Duodenal mucosa (tissue), 2 donors: ENCODE data around the gene ATF7.

ENCODE experiments used
- H3K27ac ChIP-seq: one replicate; pipeline ENCODE4 v1.7.0; 2013; ENCODE audit warnings: low read depth, low read length
- H3K27me3 ChIP-seq, 2 donors: one replicate each; pipeline ENCODE4 v1.7.0; 2013; ENCODE audit warnings: low read length in 2 of 2, control low read depth in 1 of 2; ENCODE audit not compliant: insufficient read depth in 2 of 2, control insufficient read depth in 1 of 2
- H3K36me3 ChIP-seq, 2 donors: one replicate each; pipeline ENCODE4 v1.7.0; 2013; ENCODE audit warnings: low read length in 2 of 2, control low read depth in 1 of 2; ENCODE audit not compliant: insufficient read depth in 2 of 2, control insufficient read depth in 1 of 2
- H3K4me1 ChIP-seq, 2 donors: one replicate each; pipeline ENCODE4 v1.7.0; 2013; ENCODE audit warnings: low read length in 2 of 2, control low read depth in 1 of 2; ENCODE audit not compliant: insufficient read depth in 2 of 2, control insufficient read depth in 1 of 2
- H3K4me3 ChIP-seq, 2 donors: one replicate each; pipeline ENCODE4 v1.7.0; 2013; ENCODE audit warnings: low read length in 2 of 2, low read depth in 1 of 2
- H3K9ac ChIP-seq, 2 donors: one replicate each; pipeline ENCODE4 v1.7.0; 2013; ENCODE audit warnings: low read length in 2 of 2, low read depth in 1 of 2
- H3K9me3 ChIP-seq, 2 donors: one replicate each; pipeline ENCODE4 v1.7.0; 2013; ENCODE audit warnings: low read length in 2 of 2, control low read depth in 1 of 2; ENCODE audit not compliant: control insufficient read depth in 1 of 2

The ATF7 gene

DNA sequence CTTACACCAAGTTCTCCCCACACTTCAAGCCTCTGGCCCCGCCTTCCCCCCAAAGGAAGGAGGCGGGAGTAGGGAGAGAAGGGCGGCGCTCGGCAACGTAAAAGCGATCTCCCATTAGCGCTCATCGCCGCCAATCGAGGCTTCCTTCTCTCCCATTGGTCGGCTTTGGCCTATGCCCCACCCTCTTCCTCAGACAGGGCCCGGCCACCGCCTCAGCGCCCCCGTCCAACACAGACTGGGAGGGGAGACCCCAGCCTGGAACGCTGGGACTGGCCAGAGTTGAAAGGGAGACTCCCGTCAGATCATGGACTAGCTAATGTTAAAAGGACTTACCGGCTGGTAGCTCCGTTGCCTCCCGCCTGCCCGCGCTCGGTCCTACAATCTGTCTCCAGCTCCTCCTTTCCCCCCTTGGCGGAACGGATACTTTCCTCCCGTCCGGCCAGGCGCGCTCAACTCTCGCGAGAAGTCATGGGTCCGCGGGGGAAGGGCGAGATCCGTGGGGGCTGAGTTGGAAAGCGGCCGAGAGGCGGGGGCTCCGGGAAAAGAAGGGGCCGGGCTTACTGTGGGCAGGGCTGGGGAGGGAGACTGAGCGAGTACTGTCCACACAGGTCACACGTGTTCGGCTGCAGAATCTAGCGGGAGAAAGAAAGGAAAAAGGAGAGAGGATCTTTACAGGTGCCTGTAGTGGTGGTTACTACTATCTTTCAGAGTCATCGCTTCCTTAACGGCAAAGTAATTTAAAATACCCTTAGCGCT lies at the start of gene ATF7:
Gene ATF7 (minus strand): TSS at position 437 of the 756 bp plus-strand sequence. CDS start 25,382 bp downstream, outside the sequence.
- H3K27me3 ChIP-seq: no peaks in the 10 kb centered on the region

DNA sequence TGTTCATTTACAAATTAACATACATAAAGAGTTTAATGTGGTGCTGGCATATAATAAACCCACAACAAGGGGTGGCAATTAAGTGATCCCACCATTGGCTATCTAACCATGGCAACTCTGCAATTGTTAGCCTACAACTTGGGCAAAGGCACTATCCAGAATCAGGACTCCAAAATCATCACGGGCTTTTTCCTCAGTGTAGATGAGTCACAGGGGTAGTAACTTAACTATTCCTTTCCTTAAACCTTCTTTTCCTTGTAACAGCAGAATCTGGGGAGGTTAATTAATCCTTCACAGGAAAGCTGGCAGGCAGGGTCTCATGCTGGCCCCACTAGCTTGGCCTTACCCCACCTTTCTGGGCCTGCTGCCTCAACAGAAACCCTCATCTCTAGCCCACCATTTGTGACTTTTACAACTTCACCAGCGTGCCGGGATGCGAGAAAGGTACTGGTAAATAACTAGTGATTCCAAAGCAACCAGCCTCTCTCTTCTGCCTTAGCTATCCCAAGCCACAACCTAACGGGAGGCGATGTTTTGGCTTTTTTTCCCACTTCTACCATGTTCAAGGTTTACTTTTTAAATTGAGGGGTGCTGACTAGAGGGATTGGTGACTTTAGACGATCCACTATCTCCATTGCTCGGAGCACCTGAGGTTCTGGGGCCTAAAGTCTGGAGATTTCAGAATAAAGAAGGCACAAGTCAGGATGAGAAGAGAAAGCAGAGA lies 49.0 kb upstream of the ATF7 start:
- peak overlapping the region; percentile 91 for H3K27ac ChIP-seq
- H3K4me3 ChIP-seq: peak overlapping the region; percentile 90 to 98
- no peaks in the 10 kb centered on the region for H3K9me3 ChIP-seq
- H3K27me3 ChIP-seq: peaks cover 3 to 20% of the 10 kb centered on the region in 2 donors
- H3K36me3 ChIP-seq: peaks cover 20 to 28% of the 10 kb centered on the region in 2 donors
- H3K4me1 ChIP-seq: peaks cover 15 to 20% of the 10 kb centered on the region in 2 donors
- peak overlapping the region; percentile 84 to 85 for H3K9ac ChIP-seq

More for the DNA sequence above, at the start of gene ATF7:
- Histone ChIP-seq H3K27ac (peak within 1 kb of the TSS; percentile 91), H3K9me3 (no peaks in the 10 kb centered on the region), H3K4me1 (peaks cover 22 to 33% of the 10 kb centered on the region in 2 donors), H3K36me3 (no peaks in the 10 kb centered on the region), H3K9ac (peak within 1 kb of the TSS; percentile 84 to 97), H3K4me3 (peak within 1 kb of the TSS; percentile 91 to 98)

DNA sequence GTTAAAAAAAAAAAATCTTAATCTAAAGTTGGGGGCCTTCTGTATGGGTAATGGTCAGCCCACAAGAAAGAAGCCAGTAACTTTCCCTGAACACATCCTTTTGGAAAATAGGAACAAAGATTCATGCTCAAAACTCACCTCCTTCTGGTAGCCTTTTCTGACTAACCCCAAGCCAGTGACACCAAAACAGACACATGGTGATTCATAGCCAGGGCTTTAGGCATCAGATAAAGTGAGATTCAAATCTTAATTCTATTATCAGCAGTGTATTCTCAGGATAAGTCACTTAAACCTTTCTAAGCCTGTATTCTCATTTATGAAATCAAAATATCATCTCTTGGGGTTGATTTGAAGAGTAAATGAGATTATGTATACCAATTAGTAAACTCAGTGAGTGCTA lies 44.8 kb upstream of the ATF7 start:
- Histone ChIP-seq H3K4me3 (no peak overlapping the region), H3K27ac (no peak overlapping the region), H3K36me3 (peaks cover 38 to 58% of the 10 kb centered on the region in 2 donors), H3K9ac (no peak overlapping the region), H3K27me3 (no peaks in the 10 kb centered on the region), H3K9me3 (no peaks in the 10 kb centered on the region), H3K4me1 (peaks cover 9 to 14% of the 10 kb centered on the region in 2 donors)

GRCh38 chr12:53670308-53670707 lies 44.1 kb upstream of the ATF7 start:
- no peak overlapping the region for H3K4me3 ChIP-seq
- peaks cover 6 to 12% of the 10 kb centered on the region in 2 donors for H3K4me1 ChIP-seq
- H3K36me3 ChIP-seq: peaks cover 43 to 65% of the 10 kb centered on the region in 2 donors
- H3K27ac ChIP-seq: no peak overlapping the region
- no peaks in the 10 kb centered on the region for H3K9me3 ChIP-seq
- H3K9ac ChIP-seq: no peak overlapping the region
- H3K27me3 ChIP-seq: no peaks in the 10 kb centered on the region

DNA sequence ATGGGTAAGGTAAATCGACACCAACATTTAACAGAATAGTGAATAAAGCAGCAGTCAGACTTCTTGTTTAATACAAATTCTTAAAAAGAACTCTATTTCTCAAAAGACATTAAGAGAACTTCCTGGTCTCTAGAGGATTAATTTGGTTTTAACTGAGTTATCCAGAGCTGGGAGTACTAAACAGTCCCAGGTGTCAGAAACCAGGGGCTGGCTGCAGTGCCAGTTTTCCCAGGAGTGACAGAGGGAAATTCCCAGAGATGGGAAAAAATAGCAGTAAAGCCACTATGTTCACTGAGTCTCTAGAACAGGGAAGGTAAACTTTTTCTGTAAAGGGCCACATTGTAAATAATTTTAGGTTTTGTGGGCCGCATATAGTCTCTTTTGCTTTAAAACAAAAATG lies 40.9 kb upstream of the ATF7 start:
- no peaks in the 10 kb centered on the region for H3K9me3 ChIP-seq
- no peaks in the 10 kb centered on the region for H3K4me1 ChIP-seq
- H3K36me3 ChIP-seq: peaks cover 35 to 71% of the 10 kb centered on the region in 2 donors
- H3K9ac ChIP-seq: no peak overlapping the region
- no peak overlapping the region for H3K4me3 ChIP-seq
- H3K27ac ChIP-seq: no peak overlapping the region
- no peaks in the 10 kb centered on the region for H3K27me3 ChIP-seq

DNA sequence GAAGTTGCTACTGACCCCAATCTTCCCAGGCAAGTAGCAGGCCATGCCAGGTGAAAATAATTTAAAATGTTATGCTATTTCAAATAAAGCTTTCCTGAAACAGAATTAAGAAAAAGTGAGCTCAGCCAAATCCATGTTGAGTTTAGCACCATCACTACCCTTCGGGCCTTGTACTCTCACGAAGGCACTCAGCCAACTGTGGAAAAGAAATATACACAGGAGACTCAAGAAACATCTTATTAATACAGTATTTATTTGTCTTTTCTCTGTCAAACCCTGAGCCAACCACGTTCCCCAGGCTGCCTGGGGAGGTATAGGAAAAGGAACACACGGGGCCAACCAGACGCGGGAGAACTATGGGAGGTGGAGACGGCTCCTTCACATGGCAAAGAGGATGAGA lies 38.8 kb upstream of the ATF7 start:
- H3K9ac ChIP-seq: no peak overlapping the region
- peaks cover 2 to 3% of the 10 kb centered on the region in 2 donors for H3K4me1 ChIP-seq
- H3K4me3 ChIP-seq: no peak overlapping the region
- peaks cover 21 to 52% of the 10 kb centered on the region in 2 donors for H3K36me3 ChIP-seq
- no peak overlapping the region for H3K27ac ChIP-seq
- no peaks in the 10 kb centered on the region for H3K9me3 ChIP-seq
- H3K27me3 ChIP-seq: no peaks in the 10 kb centered on the region

DNA sequence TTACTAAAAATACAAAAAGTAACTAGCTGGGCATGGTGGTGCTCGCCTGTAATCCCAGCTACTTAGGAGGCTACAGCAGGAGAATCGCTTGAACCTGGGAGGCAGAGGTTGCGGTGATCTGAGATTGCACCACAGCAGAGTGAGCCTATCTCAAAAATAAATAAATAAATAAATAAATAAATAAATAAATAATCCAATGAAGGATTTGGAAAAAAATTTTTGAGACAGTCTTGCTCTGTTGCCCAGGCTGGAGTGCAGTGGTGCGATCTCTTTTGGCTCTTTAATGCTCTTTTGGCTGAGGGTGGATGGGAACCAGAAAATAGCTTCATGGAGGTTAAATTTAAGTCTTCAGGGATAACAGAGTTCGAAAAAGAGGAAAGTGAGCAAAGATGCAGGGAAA lies 38.0 kb upstream of the ATF7 start:
- no peak overlapping the region for H3K9ac ChIP-seq
- H3K4me1 ChIP-seq: peaks cover 9 to 10% of the 10 kb centered on the region in 2 donors
- H3K27ac ChIP-seq: no peak overlapping the region
- H3K4me3 ChIP-seq: no peak overlapping the region
- peaks cover 14 to 45% of the 10 kb centered on the region in 2 donors for H3K36me3 ChIP-seq
- H3K27me3 ChIP-seq: no peaks in the 10 kb centered on the region
- H3K9me3 ChIP-seq: no peaks in the 10 kb centered on the region

DNA sequence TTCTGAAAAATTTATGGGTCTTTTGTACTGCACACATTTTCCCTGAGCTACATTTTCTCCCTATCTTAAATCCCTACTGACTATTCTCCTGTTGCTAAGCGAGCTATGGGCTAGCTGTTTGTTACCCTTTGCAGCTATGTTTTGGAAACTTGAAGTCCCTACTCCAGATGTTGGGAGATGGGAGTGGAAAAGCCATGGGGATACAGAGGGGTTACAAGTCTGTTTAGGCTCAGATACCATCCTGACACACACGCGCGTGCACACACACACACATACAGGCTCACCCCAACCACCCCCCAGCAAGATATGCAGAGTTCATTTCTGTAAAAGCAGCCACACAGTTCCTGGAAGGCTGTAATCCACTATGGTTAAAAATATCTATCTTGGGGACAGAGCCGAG lies 33.9 kb upstream of the ATF7 start:
- Histone ChIP-seq H3K9me3 (no peaks in the 10 kb centered on the region), H3K9ac (peak overlapping the region in 1 of 2 donors; percentile 42), H3K4me3 (no peak overlapping the region), H3K4me1 (peaks cover 19 to 20% of the 10 kb centered on the region in 2 donors), H3K36me3 (peaks cover 0 to 16% of the 10 kb centered on the region in 2 donors), H3K27me3 (no peaks in the 10 kb centered on the region), H3K27ac (peak overlapping the region; percentile 59)

- Histone ChIP-seq H3K4me3 (peak overlapping the region in 1 of 2 donors; percentile 18), H3K27ac (peak overlapping the region; percentile 67), H3K9ac (peak overlapping the region in 1 of 2 donors; percentile 42)
Observed at GRCh38 chr12:53659571-53659981, 33.4 kb upstream of the ATF7 start.

GRCh38 chr12:53659011-53659551 lies 32.9 kb upstream of the ATF7 start:
- Histone ChIP-seq H3K4me3 (peak overlapping the region in 1 of 2 donors; percentile 18), H3K9ac (peak overlapping the region in 1 of 2 donors; percentile 42), H3K27me3 (no peaks in the 10 kb centered on the region), H3K27ac (peak overlapping the region; percentile 67), H3K4me1 (peaks cover 19 to 20% of the 10 kb centered on the region in 2 donors), H3K9me3 (no peaks in the 10 kb centered on the region), H3K36me3 (peaks cover 0 to 8% of the 10 kb centered on the region in 2 donors)

More at GRCh38 chr12:53659571-53659981, 33.4 kb upstream of the ATF7 start:
- Histone ChIP-seq H3K9me3 (no peaks in the 10 kb centered on the region), H3K27me3 (no peaks in the 10 kb centered on the region), H3K4me1 (peaks cover 19 to 20% of the 10 kb centered on the region in 2 donors), H3K36me3 (peaks cover 0 to 11% of the 10 kb centered on the region in 2 donors)
